Heart left ventricle (tissue), 16 donors: Measurements from ENCODE around the gene GOLGA3. TPM values are rescaled to one million over a fixed set of nuclear protein-coding genes. Genes with fewer than 3 reads are reported as not detected.

Experiments
- ATAC-seq, 4 donors: fragments of 200-7000 bp; cut with Tn5 transposase; one replicate each; pipeline ENCODE4 v1.9.1; 2020 to 2022; ENCODE audit warnings: moderate library complexity in 4 of 4, mild to moderate bottlenecking in 3 of 4, moderate number of reproducible peaks in 1 of 4
- DNase-seq, 5 donors: peaks; one replicate each; pipeline ENCODE4 v3.0.0-alpha.2; 2020
- H3K27ac ChIP-seq, 12 donors: fragments of 200-600 bp; sonication (generic) in 4 of 12; one replicate each; pipeline versions ENCODE4 v1.5.0 to v1.8.0; 2016 to 2022; ENCODE audit warnings: mild to moderate bottlenecking in 2 of 12
- H3K27me3 ChIP-seq, 9 donors: fragments of 200-600 bp; sonication (generic) in 2 of 9; one replicate each; pipeline versions ENCODE4 v1.5.1 to v1.8.0; 2016 to 2022; ENCODE audit warnings: mild to moderate bottlenecking in 3 of 9
- H3K36me3 ChIP-seq, 9 donors: fragments of 200-600 bp; sonication (generic) in 2 of 9; one replicate each; pipeline versions ENCODE4 v1.5.0 to v1.8.0; 2018 to 2022; ENCODE audit warnings: mild to moderate bottlenecking in 2 of 9
- H3K4me1 ChIP-seq, 12 donors: fragments of 200-600 bp; sonication (generic) in 4 of 12; one replicate each; pipeline versions ENCODE4 v1.5.0 to v1.8.0; 2016 to 2022; ENCODE audit warnings: mild to moderate bottlenecking in 3 of 12
- H3K4me3 ChIP-seq, 12 donors: fragments of 200-600 bp; sonication (generic) in 4 of 12; one replicate each; pipeline versions ENCODE4 v1.5.0 to v1.8.0; 2017 to 2022; ENCODE audit warnings: mild to moderate bottlenecking in 9 of 12, moderate library complexity in 4 of 12
- H3K9me3 ChIP-seq, 12 donors: fragments of 200-600 bp; sonication (generic) in 4 of 12; one replicate each; pipeline versions ENCODE4 v1.5.0 to v1.8.0; 2016 to 2022; ENCODE audit warnings: mild to moderate bottlenecking in 1 of 12
- CTCF ChIP-seq, 12 donors: fragments of 200-600 bp; sonication (generic) in 4 of 12; IDR thresholded peaks; one replicate each; pipeline versions ENCODE4 v1.5.0 to v1.8.0; 2018 to 2022; ENCODE audit warnings: antibody characterized with exemption in 12 of 12, mild to moderate bottlenecking in 5 of 12
- POLR2A ChIP-seq, 2 donors: fragments of 450-650 bp; IDR thresholded peaks; one replicate each; pipeline ENCODE4 v1.6.1; 2017; ENCODE audit warnings: antibody characterized with exemption in 2 of 2, mild to moderate bottlenecking in 2 of 2, moderate library complexity in 2 of 2
- WGBS, 4 donors: extraction: QIAGEN DNeasy Blood & Tissue Kit in 2 of 4; methylation state at CpG; one replicate each; pipeline versions ENCODE4 v1.1.5 to v1.1.7; 2013 to 2018; 5-methylcytosine and 5-hydroxymethylcytosine counted together
- intact Hi-C, 10 donors: fragments of 100-400 bp; cut with DNase I; formaldehyde crosslinking; loops; one replicate each; pipeline versions ENCODE4 v1.11.1 to v1.14.2; 2022
- polyA plus RNA-seq, 2 donors: library from polyadenylated mRNA; stranded (reverse); fragments of 200-250 nt; gene quantifications; one replicate each; pipeline ENCODE4 v1.2.3, GENCODE V29; 2013
- total RNA-seq, 9 donors: library from RNA; depleted of rRNA in 2 of 9; stranded (reverse); fragments of >200 nt in 2 of 9; fragmentation: NEBNext Ultra II Directional in 3 of 9; extraction: Animal tissue kit (Norgen Biotek cat#: 25700) in 3 of 9; gene quantifications; one replicate each; pipeline versions ENCODE4 v1.1.0 to v1.2.4, GENCODE V29; 2016 to 2023
- donor health status: ischemic (EF 13 %, LVEDD 7.1; RV severe dilation, severe dysfunction).
- donor health status: healthy with polysubstance abuse.
- donor health status: DM: no; HTN: yes; CAD: no.
- donor health status: DM: no; HTN: no; CAD: no.
- donor health status: ischemic (EF 25% LVEDD 6.9; RV normal size, moderate dysfunction).
- donor health status: ischemic (EF 25% LVEDD 5.7; RV mildly dilated, moderate dysfunction).
- donor health status: healthy.
- donor health status: DM: yes; HTN: yes; CAD: no.
- donor health status: ischemic (EF 35%, LVEDD 5.7; RV mildly dilated, moderate dysfunction).
- donor health status: nonischemic (EF 11% LVEDD 7.7; RV severe dilation, severe dysfunction).
- donor health status: DM: yes; HTN: yes; CAD: no.
- donor health status: PGD.
- donor health status: ischemic (EF 29% LVEDD 5.4; RV normal size, mild dysfunction).
- donor health status: nonischemic (EF 23%, LVEDD 6.1; RV moderate dilation, normal function).

GOLGA3 gene
- total and polyA plus RNA-seq, 11 donors = 12.0 to 46.2 (median 34.3) TPM

- peaks cover 3 to 100% (median 96%) of the 10 kb centered on the region in 9 donors for H3K36me3 ChIP-seq
- DNase-seq = no peak
- WGBS, 4 donors = 91 to 98% (median 94%) methylated on average over 25 of the region's 25 CpGs
Measured at GRCh38 chr12:132851465-132851864, 22.8 kb upstream of the GOLGA3 start.

GRCh38 chr12:132850291-132850690 lies 21.6 kb upstream of the GOLGA3 start:
- ATAC-seq = no peak
- 89 to 96% (median 94%) methylated on average over 16 of the region's 16 CpGs for WGBS, 4 donors
- intact Hi-C loops = no loop called here
- Histone ChIP-seq H3K4me1 (no peaks in the 10 kb centered on the region), H3K4me3 (no peak overlapping the region), H3K9me3 (no peaks in the 10 kb centered on the region), H3K27ac (no peak overlapping the region), H3K27me3 (no peaks in the 10 kb centered on the region), H3K36me3 (peaks cover 3 to 100% (median 92%) of the 10 kb centered on the region in 9 donors)
- no peak for DNase-seq
- TF ChIP-seq POLR2A (IDR thresholded peaks at IDR 0.05) (no peak), CTCF (IDR thresholded peaks at IDR 0.05) (no peak)

More at GRCh38 chr12:132851465-132851864, 22.8 kb upstream of the GOLGA3 start:
- no peak overlapping the region for H3K4me3 ChIP-seq
- no peak for TF ChIP-seq POLR2A (IDR thresholded peaks at IDR 0.05)
- TF ChIP-seq CTCF (IDR thresholded peaks at IDR 0.05) = no peak
- intact Hi-C loops = no loop called here
- H3K27ac ChIP-seq = no peak overlapping the region
- ATAC-seq = peak in 1 of 4 donors; percentile 30
- H3K27me3 ChIP-seq = no peaks in the 10 kb centered on the region
- H3K4me1 ChIP-seq = no peaks in the 10 kb centered on the region
- H3K9me3 ChIP-seq = no peaks in the 10 kb centered on the region

- WGBS, 4 donors = 94 to 99% (median 95%) methylated on average over 11 to 13 of the region's 13 CpGs
- intact Hi-C loops = no loop called here
Measured at GRCh38 chr12:132848521-132848920, 19.9 kb upstream of the GOLGA3 start.

More at GRCh38 chr12:132848521-132848920, 19.9 kb upstream of the GOLGA3 start:
- Histone ChIP-seq H3K9me3 (no peaks in the 10 kb centered on the region), H3K36me3 (peaks cover 3 to 100% (median 91%) of the 10 kb centered on the region in 9 donors), H3K27me3 (no peaks in the 10 kb centered on the region), H3K27ac (no peak overlapping the region), H3K4me1 (no peaks in the 10 kb centered on the region), H3K4me3 (no peak overlapping the region)
- TF ChIP-seq CTCF (IDR thresholded peaks at IDR 0.05) (no peak), POLR2A (IDR thresholded peaks at IDR 0.05) (no peak)
- DNase-seq (no peak), ATAC-seq (no peak)
